Measurements from ENCODE around the gene EPG5. TPM values are rescaled to one million over a fixed set of nuclear protein-coding genes. Genes with fewer than 3 reads are reported as not detected.

The EPG5 gene
- total and polyA plus RNA-seq, 9 of the 15 experiments (the other 6 are each of a cell fraction or from before 2014, with no cell fraction given): 1.3 to 10.7 (median 5.2) TPM

DNA sequence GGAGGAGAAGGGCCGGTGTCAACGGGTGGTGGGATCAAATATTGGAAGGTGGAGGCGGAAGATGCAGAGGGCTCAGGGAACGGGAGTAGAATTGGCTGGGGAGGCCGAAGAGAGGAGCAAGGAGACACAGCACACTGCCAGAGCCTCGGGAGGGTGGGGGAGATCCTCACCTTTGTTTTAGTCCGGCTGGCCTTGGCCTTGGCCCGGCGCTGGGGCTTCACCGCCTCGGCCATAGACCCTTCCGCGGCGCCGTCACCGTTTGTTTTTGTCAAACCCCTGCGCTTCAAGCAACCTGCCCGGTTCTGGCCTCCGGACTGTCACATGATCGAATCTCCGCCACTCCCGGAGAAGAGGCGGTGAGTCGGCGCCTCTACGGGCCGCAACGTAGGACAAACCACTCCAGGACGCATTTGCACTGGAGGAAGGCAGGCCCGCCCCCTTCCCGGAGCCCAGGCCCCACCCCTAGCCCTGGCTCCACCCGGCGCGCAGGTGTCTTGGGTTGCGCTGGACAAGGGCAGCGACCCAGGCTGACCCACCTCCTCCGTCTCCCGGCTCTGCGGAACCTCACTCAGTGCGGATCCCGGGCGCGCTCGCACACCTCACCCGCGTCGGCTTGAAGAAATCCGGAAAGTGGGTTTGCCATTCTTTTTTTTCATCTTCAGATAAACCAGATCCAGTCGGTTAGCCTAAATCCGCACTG, at the start of gene EPG5 (continued):
- TF ChIP-seq, protein P1, sequence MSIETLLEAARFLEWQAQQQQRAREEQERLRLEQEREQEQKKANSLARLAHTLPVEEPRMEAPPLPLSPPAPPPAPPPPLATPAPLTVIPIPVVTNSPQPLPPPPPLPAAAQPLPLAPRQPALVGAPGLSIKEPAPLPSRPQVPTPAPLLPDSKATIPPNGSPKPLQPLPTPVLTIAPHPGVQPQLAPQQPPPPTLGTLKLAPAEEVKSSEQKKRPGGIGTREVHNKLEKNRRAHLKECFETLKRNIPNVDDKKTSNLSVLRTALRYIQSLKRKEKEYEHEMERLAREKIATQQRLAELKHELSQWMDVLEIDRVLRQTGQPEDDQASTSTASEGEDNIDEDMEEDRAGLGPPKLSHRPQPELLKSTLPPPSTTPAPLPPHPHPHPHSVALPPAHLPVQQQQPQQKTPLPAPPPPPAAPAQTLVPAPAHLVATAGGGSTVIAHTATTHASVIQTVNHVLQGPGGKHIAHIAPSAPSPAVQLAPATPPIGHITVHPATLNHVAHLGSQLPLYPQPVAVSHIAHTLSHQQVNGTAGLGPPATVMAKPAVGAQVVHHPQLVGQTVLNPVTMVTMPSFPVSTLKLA (conservative IDR thresholded peaks at IDR 0.05): peak in 1 of 2 experiments; percentile 78; a peak in 3 of 4 replicates
- peak; percentile 50; the same call in 1 of the 2 replicates for TF ChIP-seq L3MBTL2 (IDR thresholded peaks at IDR 0.05)
- TF ChIP-seq, protein P2, sequence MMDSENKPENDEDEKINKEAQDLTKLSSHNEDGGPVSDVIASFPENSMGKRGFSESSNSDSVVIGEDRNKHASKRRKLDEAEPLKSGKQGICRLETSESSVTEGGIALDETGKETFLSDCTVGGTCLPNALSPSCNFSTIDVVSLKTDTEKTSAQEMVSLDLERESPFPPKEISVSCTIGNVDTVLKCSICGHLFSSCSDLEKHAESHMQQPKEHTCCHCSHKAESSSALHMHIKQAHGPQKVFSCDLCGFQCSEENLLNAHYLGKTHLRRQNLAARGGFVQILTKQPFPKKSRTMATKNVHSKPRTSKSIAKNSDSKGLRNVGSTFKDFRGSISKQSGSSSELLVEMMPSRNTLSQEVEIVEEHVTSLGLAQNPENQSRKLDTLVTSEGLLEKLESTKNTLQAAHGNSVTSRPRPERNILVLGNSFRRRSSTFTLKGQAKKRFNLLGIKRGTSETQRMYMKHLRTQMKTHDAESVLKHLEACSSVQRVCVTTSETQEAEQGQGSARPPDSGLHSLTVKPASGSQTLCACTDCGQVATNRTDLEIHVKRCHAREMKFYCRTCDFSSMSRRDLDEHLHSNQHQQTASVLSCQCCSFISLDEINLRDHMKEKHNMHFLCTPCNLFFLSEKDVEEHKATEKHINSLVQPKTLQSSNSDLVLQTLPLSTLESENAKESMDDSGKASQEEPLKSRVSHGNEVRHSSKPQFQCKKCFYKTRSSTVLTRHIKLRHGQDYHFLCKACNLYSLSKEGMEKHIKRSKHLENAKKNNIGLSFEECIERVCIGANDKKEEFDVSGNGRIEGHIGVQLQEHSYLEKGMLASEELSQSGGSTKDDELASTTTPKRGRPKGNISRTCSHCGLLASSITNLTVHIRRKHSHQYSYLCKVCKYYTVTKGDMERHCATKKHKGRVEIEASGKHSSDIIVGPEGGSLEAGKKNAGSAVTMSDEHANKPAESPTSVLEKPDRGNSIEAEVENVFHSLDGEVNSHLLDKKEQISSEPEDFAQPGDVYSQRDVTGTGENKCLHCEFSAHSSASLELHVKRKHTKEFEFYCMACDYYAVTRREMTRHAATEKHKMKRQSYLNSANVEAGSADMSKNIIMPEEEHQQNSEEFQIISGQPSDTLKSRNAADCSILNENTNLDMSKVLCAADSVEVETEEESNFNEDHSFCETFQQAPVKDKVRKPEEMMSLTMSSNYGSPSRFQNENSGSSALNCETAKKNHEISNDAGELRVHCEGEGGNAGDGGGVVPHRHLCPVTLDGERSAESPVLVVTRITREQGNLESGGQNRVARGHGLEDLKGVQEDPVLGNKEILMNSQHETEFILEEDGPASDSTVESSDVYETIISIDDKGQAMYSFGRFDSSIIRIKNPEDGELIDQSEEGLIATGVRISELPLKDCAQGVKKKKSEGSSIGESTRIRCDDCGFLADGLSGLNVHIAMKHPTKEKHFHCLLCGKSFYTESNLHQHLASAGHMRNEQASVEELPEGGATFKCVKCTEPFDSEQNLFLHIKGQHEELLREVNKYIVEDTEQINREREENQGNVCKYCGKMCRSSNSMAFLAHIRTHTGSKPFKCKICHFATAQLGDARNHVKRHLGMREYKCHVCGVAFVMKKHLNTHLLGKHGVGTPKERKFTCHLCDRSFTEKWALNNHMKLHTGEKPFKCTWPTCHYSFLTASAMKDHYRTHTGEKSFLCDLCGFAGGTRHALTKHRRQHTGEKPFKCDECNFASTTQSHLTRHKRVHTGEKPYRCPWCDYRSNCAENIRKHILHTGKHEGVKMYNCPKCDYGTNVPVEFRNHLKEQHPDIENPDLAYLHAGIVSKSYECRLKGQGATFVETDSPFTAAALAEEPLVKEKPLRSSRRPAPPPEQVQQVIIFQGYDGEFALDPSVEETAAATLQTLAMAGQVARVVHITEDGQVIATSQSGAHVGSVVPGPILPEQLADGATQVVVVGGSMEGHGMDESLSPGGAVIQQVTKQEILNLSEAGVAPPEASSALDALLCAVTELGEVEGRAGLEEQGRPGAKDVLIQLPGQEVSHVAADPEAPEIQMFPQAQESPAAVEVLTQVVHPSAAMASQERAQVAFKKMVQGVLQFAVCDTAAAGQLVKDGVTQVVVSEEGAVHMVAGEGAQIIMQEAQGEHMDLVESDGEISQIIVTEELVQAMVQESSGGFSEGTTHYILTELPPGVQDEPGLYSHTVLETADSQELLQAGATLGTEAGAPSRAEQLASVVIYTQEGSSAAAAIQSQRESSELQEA (IDR thresholded peaks at IDR 0.05; ENCODE audit: low read depth): peak; percentile 95
- TF ChIP-seq FOSL1 (tag; conservative IDR thresholded peaks at IDR 0.05): peak; percentile 54
- peak; percentile 1; the same call in 1 of the 2 replicates for TF ChIP-seq REST (IDR thresholded peaks at IDR 0.05; ENCODE audit: borderline replicate concordance)
- no peak for TF ChIP-seq REST (CRISPR knock-in tag; IDR thresholded peaks at IDR 0.05; ENCODE audit: low read depth)
